SKM-1 treated with dmso at 0.1 percent for 144 hours (cell line): ENCODE data around the gene ZSWIM4.
"Not testable (repeated sequence)": the region's sequence is repeated elsewhere in the genome, so short reads cannot be mapped to it uniquely, and the experiment has no call there.

Source experiments
- DNase-seq: peaks from one replicate; lab custom pipeline; 2025; ENCODE audit not compliant: unreplicated experiment; lab: John Stamatoyannopoulos, UW

ZSWIM4 gene

GRCh38 chr19:13848798-13849676, 53.8 kb downstream of the ZSWIM4 start:
- DNase-seq: no peak

- DNase-seq: peak; percentile 56
Measured at GRCh38 chr19:13849991-13850909, 55.0 kb downstream of the ZSWIM4 start.

GRCh38 chr19:13850910-13851733, 55.9 kb downstream of the ZSWIM4 start:
- DNase-seq: no peak

- DNase-seq: not testable (repeated sequence)
Measured at GRCh38 chr19:13851734-13852114, 56.5 kb downstream of the ZSWIM4 start.

- DNase-seq: not testable (repeated sequence)
Measured at GRCh38 chr19:13852171-13852707, 57.0 kb downstream of the ZSWIM4 start.

GRCh38 chr19:13856497-13856896, 61.3 kb downstream of the ZSWIM4 start:
- DNase-seq: no peak

GRCh38 chr19:13859361-13859880, 64.2 kb downstream of the ZSWIM4 start:
- DNase-seq: no peak

GRCh38 chr19:13860679-13861391, 65.6 kb downstream of the ZSWIM4 start:
- no peak for DNase-seq

- DNase-seq: no peak
Measured at GRCh38 chr19:13861392-13861713, 66.1 kb downstream of the ZSWIM4 start.

GRCh38 chr19:13861714-13862531, 66.7 kb downstream of the ZSWIM4 start:
- peak; percentile 77 for DNase-seq

GRCh38 chr19:13864046-13864666, 68.9 kb downstream of the ZSWIM4 start:
- DNase-seq: no peak

- no peak for DNase-seq
Measured at GRCh38 chr19:13864667-13865570, 69.7 kb downstream of the ZSWIM4 start.

- no peak for DNase-seq
Measured at GRCh38 chr19:13865571-13866462, 70.6 kb downstream of the ZSWIM4 start.

GRCh38 chr19:13866463-13867046, 71.3 kb downstream of the ZSWIM4 start:
- DNase-seq: no peak

GRCh38 chr19:13868663-13869062, 73.4 kb downstream of the ZSWIM4 start:
- no peak for DNase-seq

GRCh38 chr19:13869281-13869680, 74.0 kb downstream of the ZSWIM4 start:
- DNase-seq: no peak
